ENCODE measurements around the gene RSRC1. TPM values are rescaled to one million over a fixed set of nuclear protein-coding genes. Genes with fewer than 3 reads are reported as not detected.

The RSRC1 gene
- total and polyA plus RNA-seq, 3 experiments from 2014 or later: 32.9 to 43.3 (median 35.4) TPM

DNA sequence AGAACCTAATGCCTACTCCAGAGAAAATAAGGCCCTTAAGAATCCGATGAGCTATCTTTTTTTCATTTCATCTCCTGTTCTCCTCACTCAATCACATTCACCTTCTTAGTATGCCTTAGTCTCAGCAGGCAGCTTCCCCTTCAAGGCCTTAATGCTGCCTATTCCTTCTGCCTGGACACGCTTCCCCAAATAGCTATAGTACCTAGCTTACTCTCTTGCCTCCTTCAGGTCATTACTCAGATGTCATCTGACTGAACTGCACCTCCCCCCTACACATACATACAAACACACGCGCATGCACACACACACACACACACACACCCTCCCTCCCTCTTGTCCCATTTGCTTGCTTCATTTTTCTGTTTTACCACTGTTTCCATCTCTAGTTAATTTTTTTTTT lies 269.6 kb downstream of the RSRC1 start:
- Histone ChIP-seq H3K4me3 (ENCODE audit: low read length) (no peak overlapping the region), H3K27me3 (ENCODE audit: insufficient read depth, low read length, poor library complexity, severe bottlenecking) (no peaks in the 10 kb centered on the region), H3K36me3 (ENCODE audit: insufficient read depth, low read length) (no peaks in the 10 kb centered on the region), H3K9me3 (ENCODE audit: low read length) (no peaks in the 10 kb centered on the region), H3K27ac (ENCODE audit: low read depth, low read length) (no peak overlapping the region), H3K4me1 (ENCODE audit: insufficient read depth, low read length) (no peaks in the 10 kb centered on the region)
- Mint-ChIP-seq H3K9me3 (peaks cover 0 to 10% (median 0%) of the 10 kb centered on the region in 5 donors), H3K36me3 (peaks cover 5 to 37% (median 5%) of the 10 kb centered on the region in 3 donors), H3K27ac (no peak overlapping the region), H3K27me3 (peaks cover 0 to 2% of the 10 kb centered on the region in 2 donors), H3K4me1 (no peaks in the 10 kb centered on the region), H3K4me3 (no peak overlapping the region)
- DNase-seq: no peak
- ChIA-PET POLR2A (no interaction called here), CTCF (no interaction called here)

DNA sequence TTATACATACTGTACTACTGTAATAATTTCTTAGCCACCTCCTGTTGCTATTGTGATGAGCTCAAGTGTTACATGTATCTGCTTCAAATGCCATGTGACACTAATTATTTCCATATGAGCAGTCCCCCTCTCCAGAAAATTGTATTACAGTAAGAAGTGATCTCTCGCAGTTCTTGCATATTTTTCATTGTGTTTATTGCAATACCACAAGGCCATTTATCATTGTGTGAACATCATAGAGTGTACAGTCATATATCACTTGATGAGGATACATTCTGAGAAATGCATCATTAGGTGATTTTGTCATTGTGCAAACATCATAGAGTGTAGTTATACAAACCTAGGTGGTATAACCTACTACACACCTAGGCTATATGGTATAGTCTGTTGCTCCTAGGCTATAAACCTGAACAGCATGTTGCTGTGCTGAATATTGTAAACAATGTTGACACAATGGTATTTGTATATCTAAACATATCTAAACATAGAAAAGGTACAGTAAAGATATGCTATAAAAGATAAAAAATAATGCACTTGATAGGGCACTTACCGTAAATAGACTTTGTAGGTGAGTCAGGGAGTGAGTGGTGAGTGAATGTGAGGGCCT lies 271.5 kb downstream of the RSRC1 start:
- H3K4me1 Mint-ChIP-seq: no peaks in the 10 kb centered on the region
- H3K27me3 Mint-ChIP-seq: peaks cover 0 to 2% of the 10 kb centered on the region in 2 donors
- no peak overlapping the region for H3K27ac Mint-ChIP-seq
- H3K9me3 ChIP-seq (ENCODE audit: low read length): no peaks in the 10 kb centered on the region
- no peak overlapping the region for H3K27ac ChIP-seq (ENCODE audit: low read depth, low read length)
- no peaks in the 10 kb centered on the region for H3K36me3 ChIP-seq (ENCODE audit: insufficient read depth, low read length)
- H3K4me3 Mint-ChIP-seq: no peak overlapping the region
- POLR2A ChIA-PET: no interaction called here
- peaks cover 0 to 9% (median 0%) of the 10 kb centered on the region in 5 donors for H3K9me3 Mint-ChIP-seq
- H3K27me3 ChIP-seq (ENCODE audit: insufficient read depth, low read length, poor library complexity, severe bottlenecking): no peaks in the 10 kb centered on the region
- H3K36me3 Mint-ChIP-seq: peaks cover 5 to 35% (median 6%) of the 10 kb centered on the region in 3 donors
- DNase-seq: no peak
- no peaks in the 10 kb centered on the region for H3K4me1 ChIP-seq (ENCODE audit: insufficient read depth, low read length)
- CTCF ChIA-PET: interaction anchor here (1.2 kb wide), 1 partner anchor 8 kb away, joined by 4 read pairs; no protein-coding TSS in a partner anchor
- no peak overlapping the region for H3K4me3 ChIP-seq (ENCODE audit: low read length)

DNA sequence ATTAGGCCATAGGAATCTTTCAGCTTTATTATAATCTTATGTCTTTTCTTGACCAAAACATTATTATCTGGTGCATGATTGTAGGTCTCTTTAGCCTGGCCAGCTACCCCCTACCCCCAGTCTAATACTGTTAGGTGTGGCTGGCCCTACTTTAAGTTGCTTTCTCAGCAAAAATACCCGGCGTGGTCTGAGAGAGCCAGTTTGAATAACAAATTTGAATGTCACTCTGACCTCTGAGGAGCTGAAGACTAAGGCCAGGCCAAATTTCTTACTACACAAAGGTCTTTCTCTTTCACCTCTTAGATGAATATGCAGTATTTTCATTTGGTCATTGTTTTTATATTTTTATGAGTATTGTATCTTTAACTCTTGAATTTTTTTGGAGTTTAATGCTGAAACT lies 272.6 kb downstream of the RSRC1 start:
- ChIA-PET POLR2A (no interaction called here), CTCF (interaction anchor here (1.2 kb wide), 1 partner anchor 9 kb away, joined by 4 read pairs; no protein-coding TSS in a partner anchor)
- Mint-ChIP-seq H3K36me3 (peaks cover 5 to 24% (median 6%) of the 10 kb centered on the region in 3 donors), H3K27me3 (peaks cover 0 to 2% of the 10 kb centered on the region in 2 donors), H3K4me3 (no peak overlapping the region), H3K4me1 (no peaks in the 10 kb centered on the region), H3K9me3 (peaks cover 0 to 5% (median 0%) of the 10 kb centered on the region in 5 donors), H3K27ac (no peak overlapping the region)
- H3K27ac ChIP-seq (ENCODE audit: low read depth, low read length): no peak overlapping the region
- H3K9me3 ChIP-seq (ENCODE audit: low read length): no peaks in the 10 kb centered on the region
- H3K4me3 ChIP-seq (ENCODE audit: low read length): no peak overlapping the region
- H3K36me3 ChIP-seq (ENCODE audit: insufficient read depth, low read length): no peaks in the 10 kb centered on the region
- no peaks in the 10 kb centered on the region for H3K4me1 ChIP-seq (ENCODE audit: insufficient read depth, low read length)
- H3K27me3 ChIP-seq (ENCODE audit: insufficient read depth, low read length, poor library complexity, severe bottlenecking): no peaks in the 10 kb centered on the region
- DNase-seq: no peak

DNA sequence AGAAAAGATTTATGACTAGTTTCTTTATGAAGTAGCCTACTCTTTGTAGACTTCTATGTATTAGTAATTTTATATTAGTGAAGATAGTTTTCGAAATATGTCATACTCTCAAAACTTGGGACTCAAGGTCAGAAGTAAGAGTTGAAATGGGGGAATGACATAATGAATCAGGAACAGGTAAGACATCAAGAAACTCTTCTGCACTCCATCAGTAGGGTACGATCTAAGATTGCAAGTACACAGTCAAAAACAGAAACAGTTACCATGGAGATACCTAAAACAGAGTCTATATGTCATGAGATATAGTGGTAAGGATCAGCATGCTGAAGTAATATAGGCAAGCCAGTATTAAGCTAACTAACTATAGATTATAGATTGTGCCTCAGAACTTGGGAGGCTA lies 274.1 kb downstream of the RSRC1 start:
- Histone ChIP-seq H3K36me3 (ENCODE audit: insufficient read depth, low read length) (no peaks in the 10 kb centered on the region), H3K27me3 (ENCODE audit: insufficient read depth, low read length, poor library complexity, severe bottlenecking) (no peaks in the 10 kb centered on the region), H3K27ac (ENCODE audit: low read depth, low read length) (no peak overlapping the region), H3K4me3 (ENCODE audit: low read length) (no peak overlapping the region), H3K4me1 (ENCODE audit: insufficient read depth, low read length) (no peaks in the 10 kb centered on the region), H3K9me3 (ENCODE audit: low read length) (no peaks in the 10 kb centered on the region)
- DNase-seq: no peak
- ChIA-PET POLR2A (no interaction called here), CTCF (no interaction called here)
- Mint-ChIP-seq H3K4me1 (no peaks in the 10 kb centered on the region), H3K36me3 (peaks cover 1 to 15% (median 3%) of the 10 kb centered on the region in 3 donors), H3K4me3 (no peak overlapping the region), H3K27me3 (peaks cover 0 to 2% of the 10 kb centered on the region in 2 donors), H3K27ac (no peak overlapping the region), H3K9me3 (peaks cover 0 to 2% (median 0%) of the 10 kb centered on the region in 5 donors)

DNA sequence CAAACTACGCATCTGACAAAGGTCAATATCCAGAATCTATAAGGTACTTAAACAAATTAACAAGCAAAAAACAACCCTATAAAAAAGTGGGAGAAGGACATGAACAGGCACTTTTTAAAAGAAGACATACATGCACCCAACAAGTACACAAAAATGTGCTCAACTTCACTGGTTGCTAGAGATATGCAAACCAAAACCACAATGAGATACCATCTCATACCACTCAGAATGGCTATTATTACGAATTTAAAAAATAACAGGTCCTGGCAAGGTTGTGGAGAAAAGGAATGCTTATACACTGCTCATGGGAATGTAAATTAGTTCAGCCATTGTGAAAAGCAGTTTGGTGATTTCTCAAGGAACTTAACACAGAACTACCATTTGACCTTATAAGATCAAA lies 285.5 kb downstream of the RSRC1 start:
- no peak overlapping the region for H3K27ac ChIP-seq (ENCODE audit: low read depth, low read length)
- Mint-ChIP-seq H3K27ac (no peak overlapping the region), H3K9me3 (peaks cover 14 to 42% (median 32%) of the 10 kb centered on the region in 5 donors), H3K4me1 (no peaks in the 10 kb centered on the region), H3K27me3 (no peaks in the 10 kb centered on the region), H3K4me3 (no peak overlapping the region), H3K36me3 (peaks cover 6 to 52% (median 6%) of the 10 kb centered on the region in 3 donors)
- ChIA-PET CTCF (no interaction called here), POLR2A (no interaction called here)
- DNase-seq: no peak
- H3K4me1 ChIP-seq (ENCODE audit: insufficient read depth, low read length): no peaks in the 10 kb centered on the region
- no peaks in the 10 kb centered on the region for H3K9me3 ChIP-seq (ENCODE audit: low read length)
- H3K4me3 ChIP-seq (ENCODE audit: low read length): no peak overlapping the region
- no peaks in the 10 kb centered on the region for H3K27me3 ChIP-seq (ENCODE audit: insufficient read depth, low read length, poor library complexity, severe bottlenecking)
- no peaks in the 10 kb centered on the region for H3K36me3 ChIP-seq (ENCODE audit: insufficient read depth, low read length)

DNA sequence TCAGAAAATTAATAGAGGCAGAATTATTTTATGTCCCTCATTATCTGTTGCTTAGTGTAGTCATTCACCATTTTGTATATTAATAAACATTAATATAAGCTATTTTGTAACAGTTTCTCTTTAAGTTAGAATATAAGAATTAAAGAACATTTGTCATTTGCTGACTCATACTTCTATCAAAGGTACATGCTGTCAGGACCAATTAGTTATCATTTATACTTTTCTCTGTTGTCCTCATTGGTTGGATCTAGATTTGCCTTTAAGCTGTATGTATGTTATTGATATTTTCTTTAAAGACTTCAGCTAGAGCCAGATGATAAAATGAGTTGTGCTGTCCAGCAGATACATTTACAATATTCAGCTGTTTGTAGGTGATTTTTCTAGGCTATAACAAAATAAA lies 292.7 kb downstream of the RSRC1 start:
- Mint-ChIP-seq H3K27ac (no peak overlapping the region), H3K27me3 (no peaks in the 10 kb centered on the region), H3K4me1 (no peaks in the 10 kb centered on the region), H3K9me3 (no peaks in the 10 kb centered on the region), H3K4me3 (no peak overlapping the region), H3K36me3 (peaks cover 0 to 2% (median 0%) of the 10 kb centered on the region in 3 donors)
- no peak for DNase-seq
- Histone ChIP-seq H3K9me3 (ENCODE audit: low read length) (no peaks in the 10 kb centered on the region), H3K36me3 (ENCODE audit: insufficient read depth, low read length) (no peaks in the 10 kb centered on the region), H3K27me3 (ENCODE audit: insufficient read depth, low read length, poor library complexity, severe bottlenecking) (no peaks in the 10 kb centered on the region), H3K4me3 (ENCODE audit: low read length) (no peak overlapping the region), H3K4me1 (ENCODE audit: insufficient read depth, low read length) (no peaks in the 10 kb centered on the region), H3K27ac (ENCODE audit: low read depth, low read length) (no peak overlapping the region)
- CTCF ChIA-PET: no interaction called here
- POLR2A ChIA-PET: no interaction called here

GRCh38 chr3:158403013-158403412 lies 293.1 kb downstream of the RSRC1 start:
- ChIA-PET CTCF (no interaction called here), POLR2A (no interaction called here)
- H3K36me3 Mint-ChIP-seq: peaks cover 0 to 2% (median 0%) of the 10 kb centered on the region in 3 donors
- H3K27me3 Mint-ChIP-seq: no peaks in the 10 kb centered on the region
- H3K27ac ChIP-seq (ENCODE audit: low read depth, low read length): no peak overlapping the region
- no peak for DNase-seq
- no peaks in the 10 kb centered on the region for H3K9me3 ChIP-seq (ENCODE audit: low read length)
- H3K4me3 Mint-ChIP-seq: no peak overlapping the region
- no peak overlapping the region for H3K27ac Mint-ChIP-seq
- no peaks in the 10 kb centered on the region for H3K36me3 ChIP-seq (ENCODE audit: insufficient read depth, low read length)
- no peaks in the 10 kb centered on the region for H3K27me3 ChIP-seq (ENCODE audit: insufficient read depth, low read length, poor library complexity, severe bottlenecking)
- H3K4me1 Mint-ChIP-seq: no peaks in the 10 kb centered on the region
- H3K4me3 ChIP-seq (ENCODE audit: low read length): no peak overlapping the region
- no peaks in the 10 kb centered on the region for H3K4me1 ChIP-seq (ENCODE audit: insufficient read depth, low read length)
- H3K9me3 Mint-ChIP-seq: no peaks in the 10 kb centered on the region

DNA sequence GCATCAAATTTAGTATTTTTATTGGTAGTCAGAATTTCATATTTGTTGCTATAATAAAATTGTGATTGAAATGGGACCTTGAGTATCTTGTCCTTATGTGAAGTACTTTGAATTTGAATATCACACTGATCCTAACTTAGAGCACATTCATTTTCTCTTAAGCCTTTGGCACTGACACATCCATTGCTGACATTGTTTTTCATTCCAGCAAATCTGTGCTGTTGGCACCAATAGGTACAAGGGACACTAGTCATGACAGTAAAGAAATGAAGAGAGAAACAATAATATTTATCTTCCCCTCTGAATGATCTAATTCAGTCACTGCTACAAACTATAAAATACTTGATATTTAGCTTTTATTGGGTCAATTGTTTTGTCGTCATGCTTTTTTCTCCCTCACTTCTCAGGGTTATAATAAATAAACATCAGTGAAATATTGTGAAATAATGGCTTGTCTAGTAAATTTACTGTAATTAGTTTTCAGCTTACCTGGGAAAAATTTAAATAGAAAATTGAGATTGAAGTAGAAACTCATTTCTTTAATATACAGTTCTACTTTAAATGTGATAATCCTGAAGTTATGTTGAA lies 294.3 kb downstream of the RSRC1 start:
- H3K27me3 ChIP-seq (ENCODE audit: insufficient read depth, low read length, poor library complexity, severe bottlenecking): no peaks in the 10 kb centered on the region
- POLR2A ChIA-PET: no interaction called here

More for the DNA sequence above, 294.3 kb downstream of the RSRC1 start:
- no peaks in the 10 kb centered on the region for H3K4me1 ChIP-seq (ENCODE audit: insufficient read depth, low read length)
- no peak for DNase-seq
- Mint-ChIP-seq H3K4me3 (no peak overlapping the region), H3K27ac (no peak overlapping the region), H3K4me1 (no peaks in the 10 kb centered on the region), H3K36me3 (peaks cover 0 to 3% (median 2%) of the 10 kb centered on the region in 3 donors), H3K27me3 (no peaks in the 10 kb centered on the region), H3K9me3 (no peaks in the 10 kb centered on the region)
- H3K36me3 ChIP-seq (ENCODE audit: insufficient read depth, low read length): no peaks in the 10 kb centered on the region
- H3K4me3 ChIP-seq (ENCODE audit: low read length): no peak overlapping the region
- H3K27ac ChIP-seq (ENCODE audit: low read depth, low read length): no peak overlapping the region
- no peaks in the 10 kb centered on the region for H3K9me3 ChIP-seq (ENCODE audit: low read length)
- CTCF ChIA-PET: no interaction called here
